Ishikawa (cell line): ENCODE data around the gene TNRC6A.

Experiments
- CEBPB ChIP-seq: IDR thresholded peaks from 2 replicates; pipeline ENCODE4 v1.6.1; 2012
- CREB1 ChIP-seq: IDR thresholded peaks from 2 replicates; pipeline ENCODE4 v1.6.1; 2012; ENCODE audit warnings: low read depth
- EGR1 ChIP-seq: IDR thresholded peaks from 2 replicates; pipeline ENCODE4 v1.6.1; 2012
- EP300 ChIP-seq: IDR thresholded peaks from 2 replicates; pipeline ENCODE4 v1.6.1; 2012; ENCODE audit warnings: borderline replicate concordance
- FOXM1 ChIP-seq: IDR thresholded peaks from 2 replicates; pipeline ENCODE4 v1.6.1; 2012; ENCODE audit warnings: low read depth, borderline replicate concordance
- NFIC ChIP-seq: IDR thresholded peaks from 2 replicates; pipeline ENCODE4 v1.6.1; 2012
- RAD21 ChIP-seq: IDR thresholded peaks from 2 replicates; pipeline ENCODE4 v1.6.1; 2012; ENCODE audit warnings: low read depth
- REST ChIP-seq: IDR thresholded peaks from 2 replicates; pipeline ENCODE4 v1.6.1; 2012; ENCODE audit warnings: low read depth, mild to moderate bottlenecking
- TAF1 ChIP-seq: IDR thresholded peaks from 2 replicates; pipeline ENCODE4 v1.6.1; 2012; ENCODE audit warnings: low read depth, mild to moderate bottlenecking
- TCF12 ChIP-seq: IDR thresholded peaks from 2 replicates; pipeline ENCODE4 v1.6.1; 2012; ENCODE audit warnings: low read depth
- TEAD4 ChIP-seq: IDR thresholded peaks from 2 replicates; pipeline ENCODE4 v1.6.1; 2012
- USF1 ChIP-seq: IDR thresholded peaks from 2 replicates; pipeline ENCODE4 v1.6.1; 2012
- YY1 ChIP-seq: IDR thresholded peaks from 2 replicates; pipeline ENCODE4 v1.6.1; 2012; ENCODE audit warnings: low read depth
- ZBTB7A ChIP-seq: IDR thresholded peaks from 2 replicates; pipeline ENCODE4 v1.6.1; 2012; ENCODE audit warnings: low read depth
- TF ChIP-seq, protein P1 (sequence below): IDR thresholded peaks from 2 replicates; pipeline ENCODE4 v1.6.1; 2012

TNRC6A gene

GRCh38 chr16:24773771-24774427, 44.4 kb downstream of the TNRC6A start:
- TF ChIP-seq ZBTB7A (no peak), TAF1 (no peak), CEBPB (no peak), RAD21 (no peak), YY1 (no peak)
- TF ChIP-seq, protein P1, sequence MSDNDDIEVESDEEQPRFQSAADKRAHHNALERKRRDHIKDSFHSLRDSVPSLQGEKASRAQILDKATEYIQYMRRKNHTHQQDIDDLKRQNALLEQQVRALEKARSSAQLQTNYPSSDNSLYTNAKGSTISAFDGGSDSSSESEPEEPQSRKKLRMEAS = no peak

- TF ChIP-seq NFIC (no peak), EGR1 (no peak), FOXM1 (no peak), TAF1 (no peak), RAD21 (no peak), REST (no peak), CREB1 (no peak), TEAD4 (no peak), YY1 (no peak), CEBPB (no peak), TCF12 (no peak), EP300 (no peak), USF1 (no peak), ZBTB7A (no peak)
- TF ChIP-seq, protein P1 = no peak
Measured at GRCh38 chr16:24774510-24774909, 45.1 kb downstream of the TNRC6A start.

- TF ChIP-seq NFIC = no peak
- no peak for TF ChIP-seq RAD21
- TF ChIP-seq CEBPB = no peak
- no peak for TF ChIP-seq USF1
- no peak for TF ChIP-seq CREB1
- TF ChIP-seq TCF12 = no peak
- TF ChIP-seq TEAD4 = no peak
- TF ChIP-seq TAF1 = no peak
- no peak for TF ChIP-seq FOXM1
- TF ChIP-seq EP300 = no peak
- no peak for TF ChIP-seq YY1
- TF ChIP-seq, protein P1 = no peak
- TF ChIP-seq EGR1 = no peak
- TF ChIP-seq REST = no peak
- no peak for TF ChIP-seq ZBTB7A
Measured at GRCh38 chr16:24775455-24775854, 46.0 kb downstream of the TNRC6A start.

DNA sequence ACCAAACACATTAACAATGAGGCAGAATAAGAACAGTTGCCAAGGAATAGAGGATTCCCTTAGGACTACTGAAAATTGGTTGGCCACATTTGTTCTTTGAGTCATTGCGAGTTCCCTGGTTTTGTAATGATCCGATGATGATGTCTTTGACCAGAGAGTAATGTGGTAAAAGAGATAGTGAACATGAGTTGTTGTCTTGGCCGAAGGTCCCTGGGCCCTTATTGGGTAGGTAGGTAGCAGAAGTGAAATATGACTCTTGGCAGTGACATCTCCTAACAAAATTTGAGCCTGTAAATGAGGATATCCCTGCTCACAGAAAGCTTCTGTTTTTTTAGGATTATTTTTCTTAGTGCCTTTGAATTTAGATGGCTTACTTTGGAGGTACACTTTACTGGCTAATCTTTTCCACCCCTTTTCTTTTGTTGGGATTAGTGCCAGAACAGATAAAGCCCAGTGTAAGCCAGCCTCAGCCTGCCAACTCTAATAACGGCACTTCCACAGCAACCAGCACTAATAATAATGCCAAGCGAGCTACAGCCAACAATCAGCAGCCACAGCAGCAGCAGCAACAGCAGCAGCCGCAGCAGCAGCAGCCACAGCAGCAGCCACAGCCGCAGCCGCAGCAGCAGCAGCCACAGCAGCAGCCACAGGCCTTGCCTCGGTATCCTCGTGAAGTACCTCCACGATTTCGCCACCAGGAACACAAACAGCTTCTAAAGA, 47.2 kb downstream of the TNRC6A start:
- TF ChIP-seq NFIC = no peak
- no peak for TF ChIP-seq RAD21
- no peak for TF ChIP-seq YY1

DNA sequence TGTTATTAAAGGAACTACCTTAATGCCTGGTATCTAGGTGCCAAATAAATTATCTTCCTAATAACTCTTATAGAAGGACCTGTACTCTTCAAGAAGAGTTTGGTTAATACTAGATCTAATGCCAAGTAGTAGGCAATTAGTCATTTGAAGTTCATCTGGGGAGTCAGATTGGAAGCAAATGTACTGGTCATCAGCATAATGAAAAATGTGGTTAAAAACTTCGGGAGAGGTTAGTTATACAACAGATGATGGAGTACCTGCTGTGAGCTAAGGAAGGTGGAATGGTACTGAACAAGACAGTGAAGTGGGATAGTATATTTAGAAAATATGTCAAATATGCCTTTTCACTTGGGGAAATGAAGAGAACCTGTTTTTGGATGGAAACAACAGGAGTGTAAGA, 49.2 kb downstream of the TNRC6A start:
- TF ChIP-seq TCF12 = no peak
- no peak for TF ChIP-seq TEAD4
- TF ChIP-seq REST = no peak
- TF ChIP-seq EGR1 = no peak
- TF ChIP-seq USF1 = no peak
- TF ChIP-seq EP300 = no peak
- no peak for TF ChIP-seq CREB1
- TF ChIP-seq, protein P1 = no peak
- no peak for TF ChIP-seq ZBTB7A
- TF ChIP-seq CEBPB = no peak
- no peak for TF ChIP-seq FOXM1
